ENCODE measurements around the gene LRCH1. TPM values are rescaled to one million over a fixed set of nuclear protein-coding genes. Genes with fewer than 3 reads are reported as not detected.

The LRCH1 gene
- total and polyA plus RNA-seq, 5 donors = 4.8 to 11.4 (median 10.2) TPM

GRCh38 chr13:46667687-46668281, 114.8 kb downstream of the LRCH1 start:
- 59% methylated on average over 4 of the region's 4 CpGs for WGBS
- H3K9me3 ChIP-seq (ENCODE audit: control insufficient read depth, low read length) = no peaks in the 10 kb centered on the region
- ATAC-seq (no peak), DNase-seq (no peak)
- H3K4me1 ChIP-seq (ENCODE audit: control insufficient read depth, insufficient read depth, low read length) = peaks cover 14% of the 10 kb centered on the region
- intact Hi-C loops (cut with DNase I) = loop anchor here in 1 of 4 donors (10.0 kb wide), 1 partner anchor 53 kb away; no protein-coding TSS in a partner anchor
- H3K27me3 ChIP-seq (ENCODE audit: control insufficient read depth, insufficient read depth) = no peaks in the 10 kb centered on the region
- no peak overlapping the region for H3K4me3 ChIP-seq (ENCODE audit: low read length)
- H3K27ac ChIP-seq (ENCODE audit: low read length) = no peak overlapping the region

GRCh38 chr13:46668302-46668720, 115.3 kb downstream of the LRCH1 start:
- intact Hi-C loops (cut with DNase I) = loop anchor here in 1 of 4 donors (10.0 kb wide), 1 partner anchor 54 kb away; no protein-coding TSS in a partner anchor
- H3K4me1 ChIP-seq (ENCODE audit: control insufficient read depth, insufficient read depth, low read length) = peaks cover 16% of the 10 kb centered on the region
- WGBS = 23% methylated on average over 3 of the region's 3 CpGs
- DNase-seq = peak; percentile 42 to 67 (median 66)
- H3K27me3 ChIP-seq (ENCODE audit: control insufficient read depth, insufficient read depth) = no peaks in the 10 kb centered on the region
- no peaks in the 10 kb centered on the region for H3K9me3 ChIP-seq (ENCODE audit: control insufficient read depth, low read length)
- H3K4me3 ChIP-seq (ENCODE audit: low read length) = no peak overlapping the region
- peak overlapping the region; percentile 52 for H3K27ac ChIP-seq (ENCODE audit: low read length)
- ATAC-seq = peak; percentile 33 to 84

GRCh38 chr13:46668931-46669525, 116.1 kb downstream of the LRCH1 start:
- no peak overlapping the region for H3K4me3 ChIP-seq (ENCODE audit: low read length)
- no peak for DNase-seq
- H3K4me1 ChIP-seq (ENCODE audit: control insufficient read depth, insufficient read depth, low read length) = peaks cover 16% of the 10 kb centered on the region
- no peaks in the 10 kb centered on the region for H3K27me3 ChIP-seq (ENCODE audit: control insufficient read depth, insufficient read depth)
- H3K27ac ChIP-seq (ENCODE audit: low read length) = no peak overlapping the region
- H3K9me3 ChIP-seq (ENCODE audit: control insufficient read depth, low read length) = no peaks in the 10 kb centered on the region
- 48% methylated on average over 6 of the region's 6 CpGs for WGBS
- intact Hi-C loops (cut with DNase I) = loop anchor here in 1 of 4 donors (10.0 kb wide), 1 partner anchor 54 kb away; no protein-coding TSS in a partner anchor
- ATAC-seq = no peak

DNA sequence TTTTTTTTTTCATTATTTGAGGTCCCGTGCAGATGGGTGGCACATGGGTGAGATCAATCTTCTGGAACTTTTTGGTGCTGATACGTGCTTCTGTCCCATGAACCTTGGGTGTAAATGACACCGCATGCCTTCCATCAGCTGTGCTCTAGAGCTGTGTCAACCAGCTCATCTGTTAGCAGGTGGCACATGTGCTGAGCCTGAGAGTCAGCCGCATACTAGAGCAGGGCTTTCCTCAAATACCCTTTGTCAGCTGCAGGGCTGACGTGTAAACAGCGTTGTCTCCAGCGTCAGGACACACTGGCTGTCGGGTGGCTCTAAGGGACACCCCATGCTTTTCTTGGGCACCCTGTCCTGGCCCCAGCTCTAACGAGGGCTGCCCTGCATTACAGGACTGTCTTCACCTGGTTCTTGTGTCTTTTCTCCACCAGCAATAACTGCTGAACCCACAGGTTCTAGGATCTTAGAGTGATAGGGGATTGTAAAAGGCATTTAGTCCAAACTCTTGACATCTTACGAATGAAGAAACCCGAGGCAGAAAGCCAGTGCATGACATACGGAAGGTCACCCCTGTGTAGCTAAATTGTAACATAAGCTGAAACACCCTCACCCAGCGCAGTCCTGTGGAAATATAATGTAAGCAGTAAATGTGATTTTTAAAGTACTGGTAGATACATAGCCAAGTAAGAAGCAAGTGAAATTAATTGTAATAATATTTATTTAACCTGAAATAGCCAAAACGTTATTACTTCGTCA, 119.5 kb downstream of the LRCH1 start:
- DNase-seq (no peak), ATAC-seq (peak in 1 of 2 donors; percentile 50)
- no peak overlapping the region for H3K4me3 ChIP-seq (ENCODE audit: low read length)
- H3K27me3 ChIP-seq (ENCODE audit: control insufficient read depth, insufficient read depth) = no peaks in the 10 kb centered on the region
- no peak overlapping the region for H3K27ac ChIP-seq (ENCODE audit: low read length)
- 82% methylated on average over 15 of the region's 15 CpGs for WGBS
- no peaks in the 10 kb centered on the region for H3K9me3 ChIP-seq (ENCODE audit: control insufficient read depth, low read length)
- intact Hi-C loops (cut with DNase I) = no loop called here
- H3K4me1 ChIP-seq (ENCODE audit: control insufficient read depth, insufficient read depth, low read length) = peaks cover 6% of the 10 kb centered on the region

DNA sequence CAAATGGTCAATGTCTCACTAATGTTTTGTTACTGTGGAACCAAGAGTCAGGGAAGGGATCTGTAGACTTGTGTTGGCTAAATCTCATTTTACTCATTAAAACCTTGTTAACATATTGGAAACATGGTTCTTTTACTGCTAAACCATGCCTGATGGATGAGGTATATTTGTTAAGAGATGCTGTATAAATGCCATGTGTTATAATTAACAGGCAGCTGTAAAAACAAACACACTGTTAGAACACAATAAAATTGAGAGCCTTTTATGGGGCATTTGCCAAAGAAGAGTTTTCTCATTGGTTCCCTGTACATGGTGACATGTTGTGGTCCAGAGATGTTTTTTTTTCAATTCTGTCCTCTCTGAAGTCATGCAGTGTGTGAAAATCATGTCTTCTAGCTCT, 122.0 kb downstream of the LRCH1 start:
- Histone ChIP-seq H3K27me3 (ENCODE audit: control insufficient read depth, insufficient read depth) (no peaks in the 10 kb centered on the region), H3K4me3 (ENCODE audit: low read length) (no peak overlapping the region), H3K27ac (ENCODE audit: low read length) (no peak overlapping the region), H3K4me1 (ENCODE audit: control insufficient read depth, insufficient read depth, low read length) (peaks cover 6% of the 10 kb centered on the region), H3K9me3 (ENCODE audit: control insufficient read depth, low read length) (no peaks in the 10 kb centered on the region)
- intact Hi-C loops (cut with DNase I) = no loop called here
- no peak for ATAC-seq
- DNase-seq = no peak

GRCh38 chr13:46676378-46676725, 123.4 kb downstream of the LRCH1 start:
- H3K4me1 ChIP-seq (ENCODE audit: control insufficient read depth, insufficient read depth, low read length) = peaks cover 6% of the 10 kb centered on the region
- H3K27me3 ChIP-seq (ENCODE audit: control insufficient read depth, insufficient read depth) = no peaks in the 10 kb centered on the region
- no peak for DNase-seq
- H3K27ac ChIP-seq (ENCODE audit: low read length) = no peak overlapping the region
- intact Hi-C loops (cut with DNase I) = no loop called here
- H3K9me3 ChIP-seq (ENCODE audit: control insufficient read depth, low read length) = no peaks in the 10 kb centered on the region
- no peak overlapping the region for H3K4me3 ChIP-seq (ENCODE audit: low read length)
- ATAC-seq = no peak
- 60% methylated on average over 3 of the region's 3 CpGs for WGBS

DNA sequence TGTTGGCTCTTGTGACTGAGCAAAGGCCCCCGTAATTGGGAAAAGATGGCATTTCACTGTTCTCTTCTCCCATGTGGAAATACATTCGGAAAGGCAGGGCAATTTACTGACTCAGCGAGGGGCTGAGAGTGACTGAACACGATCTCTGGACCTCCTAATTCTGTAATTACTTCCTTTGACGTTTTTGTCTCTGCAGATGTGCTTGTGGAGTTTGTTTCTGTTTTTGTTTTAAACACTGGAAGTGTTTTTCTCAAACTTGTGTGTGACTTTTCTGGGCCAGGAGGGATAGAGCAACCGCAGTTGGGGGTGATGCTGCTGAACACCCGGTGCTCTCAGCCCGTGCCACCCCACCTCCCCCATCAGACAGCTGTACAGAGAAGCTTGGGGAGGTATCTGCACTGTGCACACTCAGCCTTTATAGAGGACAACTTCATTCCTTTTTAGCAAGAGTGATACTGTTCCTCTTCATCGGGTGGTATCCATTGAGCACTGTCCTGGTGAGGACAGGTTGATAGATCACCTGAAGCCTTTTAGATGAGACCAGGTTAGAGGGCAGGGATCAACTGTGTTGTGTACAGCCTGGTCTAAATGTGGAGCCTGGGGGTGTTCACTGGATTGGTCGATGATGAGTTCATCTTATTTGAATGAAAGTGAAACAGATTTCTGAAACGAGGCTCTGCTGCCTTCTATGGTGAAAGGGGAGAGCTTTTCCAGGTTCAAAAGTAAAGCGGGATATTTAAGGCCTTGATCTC, 126.6 kb downstream of the LRCH1 start:
- Histone ChIP-seq H3K4me1 (ENCODE audit: control insufficient read depth, insufficient read depth, low read length) (peaks cover 4% of the 10 kb centered on the region), H3K27me3 (ENCODE audit: control insufficient read depth, insufficient read depth) (no peaks in the 10 kb centered on the region), H3K4me3 (ENCODE audit: low read length) (peak overlapping the region; percentile 43), H3K27ac (ENCODE audit: low read length) (peak overlapping the region; percentile 75), H3K9me3 (ENCODE audit: control insufficient read depth, low read length) (no peaks in the 10 kb centered on the region)
- intact Hi-C loops (cut with DNase I) = no loop called here
- 22% methylated on average over 12 of the region's 12 CpGs for WGBS
- peak in 1 of 3 donors; percentile 26 for DNase-seq
- peak; percentile 86 to 89 for ATAC-seq

GRCh38 chr13:46682015-46682414, 129.0 kb downstream of the LRCH1 start:
- intact Hi-C loops (cut with DNase I) = no loop called here
- no peak for ATAC-seq
- no peak overlapping the region for H3K27ac ChIP-seq (ENCODE audit: low read length)
- DNase-seq = no peak
- WGBS = 98% methylated on average over 3 of the region's 3 CpGs
- no peak overlapping the region for H3K4me3 ChIP-seq (ENCODE audit: low read length)
- no peaks in the 10 kb centered on the region for H3K27me3 ChIP-seq (ENCODE audit: control insufficient read depth, insufficient read depth)
- H3K9me3 ChIP-seq (ENCODE audit: control insufficient read depth, low read length) = no peaks in the 10 kb centered on the region
- peaks cover 2% of the 10 kb centered on the region for H3K4me1 ChIP-seq (ENCODE audit: control insufficient read depth, insufficient read depth, low read length)

DNA sequence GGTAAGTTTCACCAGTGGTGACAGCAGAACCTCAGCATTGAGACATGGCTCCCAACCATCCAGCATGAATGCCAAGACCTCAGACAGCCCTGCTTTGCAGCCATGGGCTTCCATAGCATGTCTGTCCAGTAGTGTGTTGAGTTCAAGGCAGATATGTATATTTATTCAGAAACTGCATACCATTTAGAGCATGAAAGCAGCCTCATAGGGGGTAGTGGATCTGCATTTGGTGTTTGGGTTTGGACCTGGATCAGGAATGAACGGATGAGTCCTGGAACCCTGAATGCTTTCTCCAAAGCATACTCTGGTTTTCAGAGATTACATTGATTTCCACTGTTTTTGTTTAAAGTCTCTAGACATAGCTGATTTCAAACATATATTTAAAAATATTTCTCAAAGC, 129.7 kb downstream of the LRCH1 start:
- Histone ChIP-seq H3K27ac (ENCODE audit: low read length) (no peak overlapping the region), H3K9me3 (ENCODE audit: control insufficient read depth, low read length) (no peaks in the 10 kb centered on the region), H3K27me3 (ENCODE audit: control insufficient read depth, insufficient read depth) (no peaks in the 10 kb centered on the region), H3K4me1 (ENCODE audit: control insufficient read depth, insufficient read depth, low read length) (peaks cover 3% of the 10 kb centered on the region), H3K4me3 (ENCODE audit: low read length) (no peak overlapping the region)
- intact Hi-C loops (cut with DNase I) = no loop called here
- DNase-seq (no peak), ATAC-seq (no peak)
- WGBS = 100% methylated on average over 1 of the region's 1 CpG

- Histone ChIP-seq H3K4me1 (ENCODE audit: control insufficient read depth, insufficient read depth, low read length) (peaks cover 4% of the 10 kb centered on the region), H3K9me3 (ENCODE audit: control insufficient read depth, low read length) (no peaks in the 10 kb centered on the region), H3K4me3 (ENCODE audit: low read length) (no peak overlapping the region), H3K27me3 (ENCODE audit: control insufficient read depth, insufficient read depth) (no peaks in the 10 kb centered on the region), H3K27ac (ENCODE audit: low read length) (no peak overlapping the region)
- intact Hi-C loops (cut with DNase I) = no loop called here
- ATAC-seq (no peak), DNase-seq (no peak)
- 60% methylated on average over 1 of the region's 1 CpG for WGBS
Observed at GRCh38 chr13:46683676-46684260, 130.8 kb downstream of the LRCH1 start.

Measured in right cardiac atrium (tissue), 5 donors.